GM13977 (cell line): ENCODE data around the gene CTRL.

ENCODE experiments used
- DNase-seq: peaks from one replicate; pipeline ENCODE4 v3.0.0; 2012; ENCODE audit warnings: low spot score
- in situ Hi-C: fragments of 300-500 bp; cut with MboI; formaldehyde crosslinking; loops from one replicate; pipeline ENCODE4 v1.12.0; 2022; ENCODE audit warnings: low sequenced_read_pairs, low pct_unique_long_range_greater_than_20kb, mixed read lengths, inconsistent platforms; ENCODE audit not compliant: unreplicated experiment
- TF ChIP-seq, protein P1 (sequence below): IDR thresholded peaks from 2 replicates; pipeline ENCODE4 v1.5.1; 2012; ENCODE audit warnings: mild to moderate bottlenecking, control low read depth; ENCODE audit not compliant: insufficient read depth; ENCODE audit errors: extremely low read depth, missing control alignments

CTRL gene

DNA sequence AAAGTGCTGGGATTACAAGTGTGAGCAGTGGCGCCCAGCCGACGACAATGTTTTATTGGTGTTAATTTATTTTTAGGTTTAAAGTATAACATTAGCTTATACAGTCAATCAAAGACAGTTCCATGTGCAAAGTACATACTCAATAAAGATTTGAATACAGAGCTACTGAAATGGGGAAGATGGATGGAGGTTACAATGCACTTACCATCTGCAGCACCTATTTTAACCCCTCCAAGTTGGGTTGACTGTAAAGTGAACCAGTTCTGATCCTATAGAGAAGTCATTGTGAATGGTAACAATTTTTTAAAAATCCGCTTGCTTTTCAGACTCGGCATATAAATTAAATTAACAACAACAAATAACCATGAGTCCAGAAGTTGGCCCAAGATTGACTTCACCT lies 39.3 kb downstream of the CTRL start:
- in situ Hi-C loops = no loop called here
- TF ChIP-seq, protein P1, sequence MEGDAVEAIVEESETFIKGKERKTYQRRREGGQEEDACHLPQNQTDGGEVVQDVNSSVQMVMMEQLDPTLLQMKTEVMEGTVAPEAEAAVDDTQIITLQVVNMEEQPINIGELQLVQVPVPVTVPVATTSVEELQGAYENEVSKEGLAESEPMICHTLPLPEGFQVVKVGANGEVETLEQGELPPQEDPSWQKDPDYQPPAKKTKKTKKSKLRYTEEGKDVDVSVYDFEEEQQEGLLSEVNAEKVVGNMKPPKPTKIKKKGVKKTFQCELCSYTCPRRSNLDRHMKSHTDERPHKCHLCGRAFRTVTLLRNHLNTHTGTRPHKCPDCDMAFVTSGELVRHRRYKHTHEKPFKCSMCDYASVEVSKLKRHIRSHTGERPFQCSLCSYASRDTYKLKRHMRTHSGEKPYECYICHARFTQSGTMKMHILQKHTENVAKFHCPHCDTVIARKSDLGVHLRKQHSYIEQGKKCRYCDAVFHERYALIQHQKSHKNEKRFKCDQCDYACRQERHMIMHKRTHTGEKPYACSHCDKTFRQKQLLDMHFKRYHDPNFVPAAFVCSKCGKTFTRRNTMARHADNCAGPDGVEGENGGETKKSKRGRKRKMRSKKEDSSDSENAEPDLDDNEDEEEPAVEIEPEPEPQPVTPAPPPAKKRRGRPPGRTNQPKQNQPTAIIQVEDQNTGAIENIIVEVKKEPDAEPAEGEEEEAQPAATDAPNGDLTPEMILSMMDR = no peak
- DNase-seq = no peak

DNA sequence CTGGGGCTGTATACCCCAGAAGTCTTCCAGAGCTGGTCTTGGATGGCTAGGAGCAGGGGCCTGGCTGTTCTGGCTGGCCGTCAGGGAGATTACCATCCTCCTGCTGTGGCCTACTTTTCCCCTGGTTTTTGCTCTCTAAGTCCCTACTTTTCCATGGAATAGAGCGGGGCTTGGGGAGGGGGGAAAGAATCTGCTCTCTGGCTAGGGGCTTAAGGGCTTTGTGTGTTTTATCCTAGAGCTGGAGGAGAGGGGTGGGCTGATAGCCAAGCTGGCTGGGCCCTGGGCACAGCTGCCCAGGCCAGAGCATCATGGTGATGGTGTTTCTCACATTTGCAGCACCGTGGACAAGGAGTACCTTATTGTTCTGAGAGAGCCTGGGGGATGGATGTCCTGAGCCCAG lies 43.3 kb downstream of the CTRL start:
- TF ChIP-seq, protein P1 = no peak
- in situ Hi-C loops = no loop called here
- DNase-seq = no peak

DNA sequence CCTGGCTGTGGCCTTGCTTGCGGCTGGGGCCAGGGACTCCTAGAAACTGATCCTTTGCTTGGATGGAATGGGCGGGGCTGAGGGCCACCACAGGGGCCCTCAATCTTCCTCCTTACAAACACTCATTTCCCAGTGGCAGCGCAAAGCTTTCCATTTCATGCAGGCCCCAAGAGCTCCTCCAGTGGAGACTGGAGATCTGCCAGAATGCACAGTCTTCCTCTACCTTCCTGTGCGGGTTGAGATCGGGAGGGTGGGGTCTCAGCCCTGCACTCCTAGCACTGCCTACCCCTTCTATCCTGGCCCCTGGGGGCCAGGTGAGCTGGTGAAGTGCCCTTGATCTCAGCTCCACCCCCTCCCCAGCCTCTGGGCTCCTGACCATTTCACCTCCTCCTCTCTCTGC lies 45.3 kb downstream of the CTRL start:
- in situ Hi-C loops = no loop called here
- no peak for DNase-seq
- TF ChIP-seq, protein P1 = no peak

DNA sequence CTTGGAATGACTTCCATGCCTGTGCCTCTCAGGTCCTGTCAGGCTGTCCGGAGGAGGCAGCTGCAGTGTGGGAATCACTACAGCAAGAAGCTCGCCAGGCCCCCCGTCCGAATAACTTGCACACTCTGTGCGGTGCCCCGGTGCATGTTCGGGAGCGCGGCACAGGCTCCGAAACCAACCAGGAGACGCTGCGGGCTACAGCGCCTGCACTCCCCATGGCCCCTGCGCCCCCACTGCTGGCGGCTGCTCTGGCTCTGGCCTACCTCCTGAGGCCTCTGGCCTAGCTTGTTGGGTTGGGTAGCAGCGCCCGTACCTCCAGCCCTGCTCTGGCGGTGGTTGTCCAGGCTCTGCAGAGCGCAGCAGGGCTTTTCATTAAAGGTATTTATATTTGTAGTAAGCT lies 45.7 kb downstream of the CTRL start:
- in situ Hi-C loops = no loop called here
- TF ChIP-seq, protein P1 = no peak
- no peak for DNase-seq

- TF ChIP-seq, protein P1 = no peak
- no peak for DNase-seq
- in situ Hi-C loops = no loop called here
Measured at GRCh38 chr16:67885545-67885944, 46.1 kb downstream of the CTRL start.

DNA sequence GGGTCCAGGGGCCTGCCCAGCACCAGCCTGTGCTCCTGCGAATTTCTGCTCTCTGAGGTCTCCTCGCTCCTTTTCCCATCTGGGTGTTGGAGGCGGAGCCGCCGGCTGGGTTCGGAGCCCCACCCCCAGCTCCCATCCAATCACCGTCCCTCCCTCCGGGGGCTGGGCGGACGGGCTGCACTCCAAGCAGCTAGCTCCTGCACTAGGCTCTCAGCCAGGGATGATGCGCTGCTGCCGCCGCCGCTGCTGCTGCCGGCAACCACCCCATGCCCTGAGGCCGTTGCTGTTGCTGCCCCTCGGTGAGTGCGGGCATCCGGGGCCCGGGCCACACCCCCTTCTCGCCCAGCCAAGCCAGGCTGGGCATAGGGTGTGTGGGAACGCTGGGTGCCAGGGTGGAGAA lies 47.0 kb downstream of the CTRL start, which contains the start of gene NRN1L:
TSS of gene NRN1L (plus strand) at position 202 of the 400 bp plus-strand sequence. CDS start at position 221, 19 bp downstream.
- TF ChIP-seq, protein P1 = no peak
- no peak for DNase-seq
- in situ Hi-C loops = no loop called here

DNA sequence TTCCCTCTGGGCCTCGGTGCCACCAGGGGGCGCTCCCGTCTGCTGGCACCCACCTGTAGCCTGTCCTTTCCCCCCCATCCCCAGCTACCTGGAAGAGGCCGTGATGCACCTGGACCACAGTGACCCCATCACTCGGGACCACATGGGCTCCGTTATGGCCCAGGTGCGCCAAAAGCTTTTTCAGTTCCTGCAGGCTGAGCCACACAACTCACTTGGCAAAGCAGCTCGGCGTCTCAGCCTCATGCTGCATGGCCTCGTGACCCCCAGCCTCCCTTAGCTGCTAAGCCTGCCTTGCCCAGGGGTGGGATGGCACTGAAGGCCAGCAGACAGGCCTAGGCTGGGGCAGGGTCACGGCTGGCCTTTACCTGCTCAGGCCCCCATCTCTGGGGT lies 47.8 kb downstream of the CTRL start:
- TF ChIP-seq, protein P1 = peak; percentile 91
- in situ Hi-C loops = no loop called here
- peak; percentile 91 for DNase-seq
